Epithelial cell of proximal tubule (primary cell): ENCODE data around the gene MAP6D1. TPM values are rescaled to one million over a fixed set of nuclear protein-coding genes. Genes with fewer than 3 reads are reported as not detected.
"Not testable (repeated sequence)": the region's sequence is repeated elsewhere in the genome, so short reads cannot be mapped to it uniquely, and the experiment has no call there.

Experiments
- DNase-seq: peaks from one replicate; pipeline ENCODE4 v3.0.0-alpha.2; 2011; ENCODE audit warnings: low read depth
- H3K4me3 ChIP-seq: 2 replicates; pipeline ENCODE4 v1.5.1; 2011; ENCODE audit warnings: low read depth, mild to moderate bottlenecking, low read length
- total RNA-seq: library from RNA; depleted of rRNA; stranded (reverse); fragments of >200 nt; gene quantifications from 2 replicates; pipeline ENCODE4 v1.2.3, GENCODE V29; 2015
- TF ChIP-seq, protein P1 (sequence below): conservative IDR thresholded peaks from 2 replicates; pipeline ENCODE4 v1.5.1; 2012; ENCODE audit warnings: low read depth, mild to moderate bottlenecking, low read length

The MAP6D1 gene
- total RNA-seq, 1 donor from 2014 or later, result 14.4 TPM

DNA sequence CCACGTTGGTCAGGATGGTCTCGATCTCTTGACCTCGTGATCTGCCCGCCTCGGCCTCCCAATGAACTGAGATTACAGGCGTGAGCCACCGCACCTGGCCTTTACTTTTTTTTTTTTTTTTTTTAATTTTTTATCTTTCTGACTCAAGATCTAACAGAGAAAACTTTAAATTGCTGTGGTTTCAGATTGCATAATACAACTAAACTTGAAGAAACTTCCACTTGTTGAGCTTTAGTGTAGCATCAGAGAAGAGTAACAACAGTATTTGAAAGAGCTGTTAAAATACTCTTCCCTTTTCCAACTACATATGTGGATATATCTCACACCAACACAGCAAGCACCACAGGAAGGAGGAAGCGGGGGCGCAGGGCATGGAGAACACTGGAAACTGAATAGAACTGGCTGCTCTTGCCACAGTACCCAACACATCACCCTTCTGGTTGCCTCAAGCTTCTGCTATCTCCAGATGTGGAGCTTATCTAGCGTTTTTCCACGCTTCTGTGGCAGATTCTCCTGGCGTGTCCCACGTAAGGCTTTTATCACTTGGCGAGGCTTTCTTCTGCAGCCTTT, 45.4 kb downstream of the MAP6D1 start:
- TF ChIP-seq, protein P1, sequence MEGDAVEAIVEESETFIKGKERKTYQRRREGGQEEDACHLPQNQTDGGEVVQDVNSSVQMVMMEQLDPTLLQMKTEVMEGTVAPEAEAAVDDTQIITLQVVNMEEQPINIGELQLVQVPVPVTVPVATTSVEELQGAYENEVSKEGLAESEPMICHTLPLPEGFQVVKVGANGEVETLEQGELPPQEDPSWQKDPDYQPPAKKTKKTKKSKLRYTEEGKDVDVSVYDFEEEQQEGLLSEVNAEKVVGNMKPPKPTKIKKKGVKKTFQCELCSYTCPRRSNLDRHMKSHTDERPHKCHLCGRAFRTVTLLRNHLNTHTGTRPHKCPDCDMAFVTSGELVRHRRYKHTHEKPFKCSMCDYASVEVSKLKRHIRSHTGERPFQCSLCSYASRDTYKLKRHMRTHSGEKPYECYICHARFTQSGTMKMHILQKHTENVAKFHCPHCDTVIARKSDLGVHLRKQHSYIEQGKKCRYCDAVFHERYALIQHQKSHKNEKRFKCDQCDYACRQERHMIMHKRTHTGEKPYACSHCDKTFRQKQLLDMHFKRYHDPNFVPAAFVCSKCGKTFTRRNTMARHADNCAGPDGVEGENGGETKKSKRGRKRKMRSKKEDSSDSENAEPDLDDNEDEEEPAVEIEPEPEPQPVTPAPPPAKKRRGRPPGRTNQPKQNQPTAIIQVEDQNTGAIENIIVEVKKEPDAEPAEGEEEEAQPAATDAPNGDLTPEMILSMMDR, result no peak
- DNase-seq, result no peak

DNA sequence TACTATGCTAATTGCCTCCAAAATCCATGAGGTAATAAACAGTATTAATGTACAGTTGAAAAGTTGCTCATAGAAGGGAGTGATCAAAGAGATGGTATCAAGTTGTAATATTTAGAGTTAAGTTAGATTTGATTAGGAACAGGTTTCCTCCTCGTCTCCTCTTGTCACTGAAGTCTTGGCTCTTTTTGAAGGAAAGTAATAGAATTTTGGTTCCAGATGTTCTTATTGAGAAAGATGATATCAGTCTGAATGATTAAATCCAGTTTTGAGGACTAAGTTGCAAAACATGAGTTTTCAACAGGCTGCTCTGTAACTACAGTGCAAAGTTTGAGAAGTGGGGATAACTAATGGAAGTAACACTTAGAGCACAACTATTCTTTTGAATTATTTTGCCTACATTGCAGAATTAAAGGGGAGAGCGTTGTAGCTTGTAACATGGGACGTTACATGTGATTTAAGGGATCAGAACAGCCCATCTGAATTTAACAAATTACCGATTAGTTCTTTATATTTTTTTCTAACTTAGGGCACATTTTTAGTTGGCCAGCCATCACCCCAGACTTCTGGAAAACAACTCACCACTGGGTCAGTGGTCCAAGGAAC, 48.3 kb downstream of the MAP6D1 start:
- no peak for DNase-seq
- TF ChIP-seq, protein P1, result no peak
- H3K4me3 ChIP-seq, result no peak overlapping the region

More for the DNA sequence above, 45.4 kb downstream of the MAP6D1 start:
- H3K4me3 ChIP-seq, result no peak overlapping the region

DNA sequence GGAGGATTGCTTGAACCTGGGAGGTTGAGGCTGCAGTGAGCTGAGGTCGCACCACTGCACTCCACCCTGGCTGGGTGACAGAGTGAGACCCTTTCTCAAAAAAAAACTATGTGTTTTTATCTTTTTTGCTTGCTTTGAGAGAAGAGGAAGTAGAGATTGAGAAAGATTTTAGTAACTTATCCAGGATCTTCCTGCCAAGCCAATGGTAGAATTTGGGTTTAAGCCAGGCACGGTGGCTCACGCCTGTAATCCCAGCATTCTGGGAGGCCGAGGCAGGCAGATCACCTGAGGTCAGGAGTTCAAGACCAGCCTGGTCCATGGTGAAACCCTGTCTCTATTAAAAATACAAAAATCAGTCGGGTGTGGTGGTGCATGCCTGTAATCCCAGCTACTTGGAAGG, 48.9 kb downstream of the MAP6D1 start:
- not testable (repeated sequence) for H3K4me3 ChIP-seq, DNase-seq

DNA sequence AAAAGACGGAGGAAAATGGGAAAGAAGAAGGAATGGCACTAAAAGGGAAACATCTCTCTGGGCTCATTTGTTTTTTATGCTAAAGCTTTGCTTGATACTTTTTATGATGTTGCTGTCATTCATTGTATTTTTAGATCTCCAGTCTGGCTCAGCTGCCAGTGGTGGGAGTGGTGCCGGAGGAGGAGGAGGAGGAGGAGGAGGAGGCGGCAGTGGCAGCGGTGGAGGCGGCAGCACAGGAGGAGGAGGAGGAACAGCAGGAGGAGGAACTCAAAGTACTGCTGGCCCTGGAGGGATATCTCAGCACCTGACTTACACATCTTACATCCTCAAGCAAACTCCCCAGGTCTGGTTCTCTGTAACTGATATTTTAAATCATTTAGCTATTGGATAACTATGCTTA, 49.6 kb downstream of the MAP6D1 start:
- DNase-seq, result no peak
- no peak overlapping the region for H3K4me3 ChIP-seq
- TF ChIP-seq, protein P1, result no peak

DNA sequence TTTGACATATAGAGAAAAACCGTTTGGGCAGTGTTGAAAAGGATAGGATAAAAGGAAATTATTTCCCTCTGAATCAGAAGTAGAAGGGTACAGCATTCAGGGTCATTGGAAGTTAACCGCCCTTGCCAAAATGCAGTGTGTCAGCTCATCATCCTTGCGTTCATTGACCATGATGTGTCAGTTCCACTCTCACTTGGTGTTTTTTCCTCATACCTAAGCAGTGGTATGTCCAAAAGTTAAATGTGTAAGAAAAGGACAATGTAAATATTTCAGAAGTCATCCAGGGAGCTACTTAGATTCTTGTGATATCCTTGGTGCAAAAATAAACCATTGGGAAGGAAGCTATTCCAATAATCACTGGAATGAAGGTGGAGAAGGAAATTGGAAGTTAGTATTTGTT, 50.7 kb downstream of the MAP6D1 start:
- no peak overlapping the region for H3K4me3 ChIP-seq
- TF ChIP-seq, protein P1, result no peak
- DNase-seq, result no peak

GRCh38 chr3:183769453-183769852, 55.9 kb downstream of the MAP6D1 start:
- TF ChIP-seq, protein P1, result no peak
- no peak for DNase-seq
- no peak overlapping the region for H3K4me3 ChIP-seq

DNA sequence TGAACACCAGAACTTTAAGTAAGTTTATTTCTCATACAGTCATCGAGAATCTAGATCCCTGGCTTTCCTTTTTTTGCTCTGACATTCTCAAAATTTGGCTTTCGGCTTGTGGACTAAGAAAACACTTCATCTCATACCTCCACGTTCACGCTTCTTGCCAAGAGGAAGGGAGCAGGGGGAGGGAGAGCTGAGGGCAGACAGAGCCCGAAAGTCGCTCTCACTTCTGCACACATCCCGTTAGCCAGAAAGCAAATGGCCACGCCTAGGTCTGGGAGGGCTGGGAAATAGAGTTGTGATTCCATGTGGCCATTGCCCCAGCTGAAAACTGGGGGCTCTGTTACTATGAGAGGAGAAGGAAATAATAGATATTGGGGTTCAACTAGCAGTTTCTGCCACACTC, 57.3 kb downstream of the MAP6D1 start:
- DNase-seq, result no peak
- no peak overlapping the region for H3K4me3 ChIP-seq
- TF ChIP-seq, protein P1, result no peak
